ELF-1 (cell line): ENCODE data around the gene TMEM59L.
"Not testable (repeated sequence)": the region's sequence is repeated elsewhere in the genome, so short reads cannot be mapped to it uniquely, and the experiment has no call there.

Source experiments
- DNase-seq: peaks from one replicate; pipeline ENCODE4 v3.0.0-alpha.2; 2016; ENCODE audit warnings: low read depth, low spot score

Gene TMEM59L

GRCh38 chr19:18594096-18594823, 18.4 kb upstream of the TMEM59L start:
- peak; percentile 84 for DNase-seq

- DNase-seq: no peak
Observed at GRCh38 chr19:18594824-18595373, 17.8 kb upstream of the TMEM59L start.

GRCh38 chr19:18595475-18595874, 17.2 kb upstream of the TMEM59L start:
- no peak for DNase-seq

- peak; percentile 80 for DNase-seq
Observed at GRCh38 chr19:18596752-18597157, 15.9 kb upstream of the TMEM59L start.

- no peak for DNase-seq
Observed at GRCh38 chr19:18597809-18598660, 14.6 kb upstream of the TMEM59L start.

- no peak for DNase-seq
Observed at GRCh38 chr19:18599485-18599884, 13.2 kb upstream of the TMEM59L start.

- DNase-seq: not testable (repeated sequence)
Observed at GRCh38 chr19:18600692-18601397, 11.8 kb upstream of the TMEM59L start.

- no peak for DNase-seq
Observed at GRCh38 chr19:18601875-18602274, 10.8 kb upstream of the TMEM59L start.

- DNase-seq: peak; percentile 62
Observed at GRCh38 chr19:18603255-18603957, 9.3 kb upstream of the TMEM59L start.

GRCh38 chr19:18603958-18604819, 8.5 kb upstream of the TMEM59L start:
- no peak for DNase-seq

GRCh38 chr19:18604820-18605159, 7.9 kb upstream of the TMEM59L start:
- DNase-seq: no peak

- no peak for DNase-seq
Observed at GRCh38 chr19:18605196-18605545, 7.5 kb upstream of the TMEM59L start.

GRCh38 chr19:18605546-18606280, 7.0 kb upstream of the TMEM59L start:
- DNase-seq: no peak

- DNase-seq: no peak
Observed at GRCh38 chr19:18606281-18607225, 6.1 kb upstream of the TMEM59L start, which contains the start of gene CRLF1. Gene CRLF1, minus strand, starts transcription at chr19:18606799. Its CDS starts 143 bp downstream, at chr19:18606656.

- no peak for DNase-seq
Observed at GRCh38 chr19:18607226-18608101, 5.2 kb upstream of the TMEM59L start.

- no peak for DNase-seq
Observed at GRCh38 chr19:18608102-18608804, 4.4 kb upstream of the TMEM59L start.
